ENCODE measurements around the gene ASNSD1. TPM values are rescaled to one million over a fixed set of nuclear protein-coding genes. Genes with fewer than 3 reads are reported as not detected.

The ASNSD1 gene
- total RNA-seq, 1 donor from 2014 or later, result 39.5 TPM

DNA sequence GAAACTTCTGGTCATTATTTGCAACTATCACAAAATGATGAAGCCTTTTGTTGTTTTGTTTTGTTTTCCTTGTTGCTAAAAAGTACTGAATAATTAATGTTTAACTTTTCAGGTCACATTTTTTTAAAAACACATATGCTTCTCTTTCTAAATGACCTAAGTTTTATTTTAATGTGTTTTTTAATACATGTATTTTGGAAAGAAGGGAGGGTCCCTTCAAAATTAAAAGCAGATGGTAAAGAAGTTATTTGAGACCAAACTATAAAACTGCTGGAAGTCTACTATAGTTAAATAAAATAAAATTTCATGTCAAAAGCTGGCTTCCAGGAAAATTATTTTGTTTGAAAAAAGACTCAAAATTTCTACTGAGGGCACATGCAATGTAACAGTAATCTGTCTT lies 39.5 kb upstream of the ASNSD1 start:
- no peak overlapping the region for H3K4me3 Mint-ChIP-seq (ENCODE audit: unreplicated experiment)
- no peak for DNase-seq (ENCODE audit: low spot score)
- no peaks in the 10 kb centered on the region for H3K27me3 Mint-ChIP-seq (ENCODE audit: low read depth)
- H3K4me1 Mint-ChIP-seq (ENCODE audit: low read depth), result peaks cover 3% of the 10 kb centered on the region
- no peak overlapping the region for H3K27ac Mint-ChIP-seq (ENCODE audit: unreplicated experiment)
- TF ChIP-seq, protein P1, sequence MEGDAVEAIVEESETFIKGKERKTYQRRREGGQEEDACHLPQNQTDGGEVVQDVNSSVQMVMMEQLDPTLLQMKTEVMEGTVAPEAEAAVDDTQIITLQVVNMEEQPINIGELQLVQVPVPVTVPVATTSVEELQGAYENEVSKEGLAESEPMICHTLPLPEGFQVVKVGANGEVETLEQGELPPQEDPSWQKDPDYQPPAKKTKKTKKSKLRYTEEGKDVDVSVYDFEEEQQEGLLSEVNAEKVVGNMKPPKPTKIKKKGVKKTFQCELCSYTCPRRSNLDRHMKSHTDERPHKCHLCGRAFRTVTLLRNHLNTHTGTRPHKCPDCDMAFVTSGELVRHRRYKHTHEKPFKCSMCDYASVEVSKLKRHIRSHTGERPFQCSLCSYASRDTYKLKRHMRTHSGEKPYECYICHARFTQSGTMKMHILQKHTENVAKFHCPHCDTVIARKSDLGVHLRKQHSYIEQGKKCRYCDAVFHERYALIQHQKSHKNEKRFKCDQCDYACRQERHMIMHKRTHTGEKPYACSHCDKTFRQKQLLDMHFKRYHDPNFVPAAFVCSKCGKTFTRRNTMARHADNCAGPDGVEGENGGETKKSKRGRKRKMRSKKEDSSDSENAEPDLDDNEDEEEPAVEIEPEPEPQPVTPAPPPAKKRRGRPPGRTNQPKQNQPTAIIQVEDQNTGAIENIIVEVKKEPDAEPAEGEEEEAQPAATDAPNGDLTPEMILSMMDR (IDR thresholded peaks at IDR 0.05), result no peak
- no peaks in the 10 kb centered on the region for H3K36me3 Mint-ChIP-seq (ENCODE audit: low read depth)
- H3K9me3 Mint-ChIP-seq (ENCODE audit: low read depth), result no peaks in the 10 kb centered on the region

DNA sequence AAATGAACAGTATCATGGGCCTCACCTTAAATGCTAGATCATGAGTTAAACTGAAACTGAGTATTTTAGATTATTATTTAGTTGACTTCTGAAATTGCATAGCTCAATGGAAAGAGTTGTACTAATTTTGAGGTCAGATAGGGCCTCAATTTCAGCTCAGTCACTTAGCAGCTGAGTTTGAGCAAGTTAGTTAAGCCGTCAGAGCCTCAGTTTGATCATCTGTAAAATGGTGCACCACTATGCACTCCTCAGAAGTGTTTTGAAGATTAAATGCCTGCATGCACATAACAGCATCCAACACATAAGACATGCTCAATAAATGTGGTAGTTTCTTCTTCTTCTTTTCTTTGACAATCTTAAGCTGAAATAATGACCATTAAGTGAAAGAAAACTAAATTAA lies 38.2 kb upstream of the ASNSD1 start:
- Mint-ChIP-seq H3K27me3 (ENCODE audit: low read depth) (no peaks in the 10 kb centered on the region), H3K36me3 (ENCODE audit: low read depth) (no peaks in the 10 kb centered on the region), H3K4me3 (ENCODE audit: unreplicated experiment) (no peak overlapping the region), H3K27ac (ENCODE audit: unreplicated experiment) (no peak overlapping the region), H3K4me1 (ENCODE audit: low read depth) (peaks cover 8% of the 10 kb centered on the region), H3K9me3 (ENCODE audit: low read depth) (no peaks in the 10 kb centered on the region)
- DNase-seq (ENCODE audit: low spot score), result no peak
- TF ChIP-seq, protein P1 (IDR thresholded peaks at IDR 0.05), result no peak

- TF ChIP-seq, protein P1 (IDR thresholded peaks at IDR 0.05), result no peak
- Mint-ChIP-seq H3K4me3 (ENCODE audit: unreplicated experiment) (no peak overlapping the region), H3K27ac (ENCODE audit: unreplicated experiment) (no peak overlapping the region), H3K9me3 (ENCODE audit: low read depth) (no peaks in the 10 kb centered on the region), H3K27me3 (ENCODE audit: low read depth) (no peaks in the 10 kb centered on the region), H3K36me3 (ENCODE audit: low read depth) (no peaks in the 10 kb centered on the region), H3K4me1 (ENCODE audit: low read depth) (peaks cover 24% of the 10 kb centered on the region)
- no peak for DNase-seq (ENCODE audit: low spot score)
These were observed 36.5 kb upstream of the ASNSD1 start for GRCh38 chr2:189624648-189625355.

DNA sequence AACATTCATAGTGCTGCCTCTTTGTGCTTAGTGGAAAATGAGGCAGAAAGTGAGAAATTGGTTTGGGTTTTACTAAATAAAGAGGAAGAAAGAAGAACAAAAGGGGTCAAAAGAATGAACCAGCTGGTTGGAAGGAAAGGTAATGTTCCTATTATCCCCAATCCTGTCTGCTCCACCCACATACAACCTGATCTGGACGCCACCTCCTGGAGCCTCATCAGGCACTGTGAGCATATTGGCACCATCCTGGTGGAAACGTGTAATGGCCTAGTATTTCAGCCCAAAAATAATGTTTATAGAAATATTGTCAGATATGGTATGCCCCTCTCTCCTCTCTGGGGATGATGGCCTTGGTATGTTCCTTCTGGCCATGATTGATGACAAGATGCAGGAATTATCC lies 35.6 kb upstream of the ASNSD1 start:
- Mint-ChIP-seq H3K9me3 (ENCODE audit: low read depth) (no peaks in the 10 kb centered on the region), H3K4me1 (ENCODE audit: low read depth) (peaks cover 31% of the 10 kb centered on the region)
- DNase-seq (ENCODE audit: low spot score), result no peak

GRCh38 chr2:189627789-189628188 lies 33.5 kb upstream of the ASNSD1 start:
- Mint-ChIP-seq H3K36me3 (ENCODE audit: low read depth) (no peaks in the 10 kb centered on the region), H3K27me3 (ENCODE audit: low read depth) (no peaks in the 10 kb centered on the region), H3K4me1 (ENCODE audit: low read depth) (peaks cover 35% of the 10 kb centered on the region), H3K9me3 (ENCODE audit: low read depth) (no peaks in the 10 kb centered on the region), H3K4me3 (ENCODE audit: unreplicated experiment) (no peak overlapping the region), H3K27ac (ENCODE audit: unreplicated experiment) (peak overlapping the region; percentile 2)
- TF ChIP-seq, protein P1 (IDR thresholded peaks at IDR 0.05), result no peak
- no peak for DNase-seq (ENCODE audit: low spot score)

More for the DNA sequence above, 35.6 kb upstream of the ASNSD1 start:
- Mint-ChIP-seq H3K27ac (ENCODE audit: unreplicated experiment) (no peak overlapping the region), H3K27me3 (ENCODE audit: low read depth) (no peaks in the 10 kb centered on the region), H3K4me3 (ENCODE audit: unreplicated experiment) (no peak overlapping the region), H3K36me3 (ENCODE audit: low read depth) (no peaks in the 10 kb centered on the region)
- TF ChIP-seq, protein P1 (IDR thresholded peaks at IDR 0.05), result no peak

All from chondrocyte (in vitro differentiated cells).